Effector memory CD4-positive, alpha-beta T cell (primary cell): ENCODE measurements around the gene RHBDD3.

Source experiments
- DNase-seq, 3 donors: peaks; one replicate each; pipeline ENCODE4 v3.0.0-alpha.2; 2020
- H3K27ac ChIP-seq: 2 replicates; pipeline ENCODE4 v1.7.0; 2013; ENCODE audit warnings: mild to moderate bottlenecking, low read length, moderate library complexity; ENCODE audit not compliant: insufficient read depth, poor library complexity, severe bottlenecking
- H3K27me3 ChIP-seq: replicated peaks from 2 replicates; pipeline ENCODE4 v1.7.0; 2013; ENCODE audit warnings: mild to moderate bottlenecking, low read length; ENCODE audit not compliant: insufficient read depth, control insufficient read depth, poor library complexity, severe bottlenecking
- H3K36me3 ChIP-seq: 2 replicates; pipeline ENCODE4 v1.7.0; 2013; ENCODE audit warnings: mild to moderate bottlenecking, low read length, moderate library complexity; ENCODE audit not compliant: control insufficient read depth, insufficient read depth
- H3K4me1 ChIP-seq: 2 replicates; pipeline ENCODE4 v1.7.0; 2013; ENCODE audit warnings: low read length, mild to moderate bottlenecking; ENCODE audit not compliant: control insufficient read depth, insufficient read depth, poor library complexity, severe bottlenecking
- H3K4me3 ChIP-seq: 2 replicates; pipeline ENCODE4 v1.7.0; 2013; ENCODE audit warnings: low read length, low read depth, mild to moderate bottlenecking; ENCODE audit not compliant: insufficient read depth, poor library complexity, severe bottlenecking
- H3K9me3 ChIP-seq: 2 replicates; pipeline ENCODE4 v1.7.0; 2013; ENCODE audit warnings: mild to moderate bottlenecking, low read length, moderate library complexity; ENCODE audit not compliant: control insufficient read depth

The RHBDD3 gene

DNA sequence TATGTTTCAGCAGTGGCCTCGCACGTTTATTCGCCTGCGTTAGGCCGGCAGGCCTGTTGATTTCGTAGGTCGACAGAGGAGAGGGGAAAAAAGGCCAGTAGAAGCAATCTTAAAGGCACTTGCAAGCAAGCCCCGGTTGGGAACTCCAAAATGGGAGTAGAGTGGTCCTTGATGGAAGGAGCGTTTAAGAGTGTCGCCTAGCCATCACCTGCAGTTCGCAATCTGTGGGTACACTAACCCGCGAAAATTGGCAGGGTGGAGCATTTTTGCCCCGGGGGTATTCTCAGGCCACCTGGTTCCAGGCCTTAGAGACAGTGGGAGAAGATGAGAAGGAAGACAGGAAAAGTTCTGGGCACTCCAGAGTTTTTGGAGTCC, 1.4 kb upstream of the RHBDD3 start:
- Histone ChIP-seq H3K27ac (peak overlapping the region; percentile 96), H3K9me3 (no peaks in the 10 kb centered on the region), H3K27me3 (no peaks in the 10 kb centered on the region), H3K36me3 (peaks cover 25% of the 10 kb centered on the region), H3K4me1 (peaks cover 42% of the 10 kb centered on the region), H3K4me3 (peak overlapping the region; percentile 83)
- DNase-seq: no peak

DNA sequence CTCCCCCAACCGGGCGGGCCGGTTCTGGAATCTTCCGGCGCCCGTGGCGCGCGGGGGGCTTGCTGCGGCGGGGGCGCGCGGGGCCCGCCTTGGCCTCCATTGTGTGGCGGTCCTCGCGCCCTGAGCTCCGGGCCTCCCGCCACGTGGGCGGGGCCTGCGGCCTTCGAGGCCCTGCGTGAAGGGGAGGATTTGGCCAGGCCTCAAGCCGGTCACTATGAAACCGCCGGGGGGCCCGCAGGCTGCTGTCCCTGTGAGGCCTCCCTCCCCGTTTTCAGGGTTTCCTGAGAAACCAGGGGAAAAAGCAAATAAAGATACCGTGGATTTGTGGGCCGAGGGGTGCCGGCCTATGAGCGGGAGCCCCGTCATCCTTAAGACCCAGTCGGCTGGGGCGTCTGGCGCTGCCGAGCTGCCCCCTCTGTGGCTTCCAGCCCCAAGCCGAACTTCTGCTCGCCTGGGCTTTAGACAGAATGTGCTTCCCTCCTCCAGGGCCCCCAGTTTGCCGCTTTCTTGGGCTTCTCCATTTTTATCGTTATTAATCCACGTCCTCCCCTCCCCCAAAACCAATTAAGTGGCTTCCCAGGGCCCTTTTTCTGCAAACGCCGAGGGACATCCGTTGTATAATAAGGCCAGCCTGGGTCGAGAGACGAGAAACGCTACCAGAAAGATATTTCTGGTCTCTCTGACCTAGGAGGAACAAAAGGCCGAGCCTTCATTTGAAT, 889 bp upstream of the RHBDD3 start:
- Histone ChIP-seq H3K9me3 (no peaks in the 10 kb centered on the region), H3K27me3 (no peaks in the 10 kb centered on the region), H3K36me3 (peaks cover 19% of the 10 kb centered on the region), H3K4me3 (peak overlapping the region; percentile 83), H3K27ac (peak overlapping the region; percentile 96), H3K4me1 (peaks cover 42% of the 10 kb centered on the region)
- DNase-seq: peak; percentile 27 to 34 (median 28)

DNA sequence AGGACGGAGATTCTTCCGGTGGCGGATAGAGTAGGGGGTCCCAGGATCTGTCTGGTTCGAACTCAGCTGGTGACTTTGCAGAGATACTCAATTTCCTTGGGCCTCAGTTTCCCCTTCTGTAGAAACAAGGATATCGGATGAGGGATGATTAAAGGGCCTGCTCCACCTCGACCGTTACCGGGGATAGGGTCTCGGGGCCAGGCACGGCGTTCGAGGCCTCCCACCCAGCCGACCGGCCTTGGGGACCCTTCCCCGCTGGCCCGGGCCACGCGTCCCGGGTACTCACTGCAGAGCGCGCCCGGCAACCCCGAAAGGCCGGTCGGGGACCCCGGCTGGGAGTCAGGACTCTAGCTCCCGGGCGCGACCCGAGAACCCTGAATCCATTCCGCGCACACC, 321 bp downstream of the RHBDD3 start:
- no peaks in the 10 kb centered on the region for H3K9me3 ChIP-seq
- H3K27ac ChIP-seq: peak overlapping the region; percentile 96
- no peak for DNase-seq
- peaks cover 40% of the 10 kb centered on the region for H3K4me1 ChIP-seq
- peak overlapping the region; percentile 83 for H3K4me3 ChIP-seq
- no peaks in the 10 kb centered on the region for H3K27me3 ChIP-seq
- H3K36me3 ChIP-seq: peaks cover 7% of the 10 kb centered on the region

DNA sequence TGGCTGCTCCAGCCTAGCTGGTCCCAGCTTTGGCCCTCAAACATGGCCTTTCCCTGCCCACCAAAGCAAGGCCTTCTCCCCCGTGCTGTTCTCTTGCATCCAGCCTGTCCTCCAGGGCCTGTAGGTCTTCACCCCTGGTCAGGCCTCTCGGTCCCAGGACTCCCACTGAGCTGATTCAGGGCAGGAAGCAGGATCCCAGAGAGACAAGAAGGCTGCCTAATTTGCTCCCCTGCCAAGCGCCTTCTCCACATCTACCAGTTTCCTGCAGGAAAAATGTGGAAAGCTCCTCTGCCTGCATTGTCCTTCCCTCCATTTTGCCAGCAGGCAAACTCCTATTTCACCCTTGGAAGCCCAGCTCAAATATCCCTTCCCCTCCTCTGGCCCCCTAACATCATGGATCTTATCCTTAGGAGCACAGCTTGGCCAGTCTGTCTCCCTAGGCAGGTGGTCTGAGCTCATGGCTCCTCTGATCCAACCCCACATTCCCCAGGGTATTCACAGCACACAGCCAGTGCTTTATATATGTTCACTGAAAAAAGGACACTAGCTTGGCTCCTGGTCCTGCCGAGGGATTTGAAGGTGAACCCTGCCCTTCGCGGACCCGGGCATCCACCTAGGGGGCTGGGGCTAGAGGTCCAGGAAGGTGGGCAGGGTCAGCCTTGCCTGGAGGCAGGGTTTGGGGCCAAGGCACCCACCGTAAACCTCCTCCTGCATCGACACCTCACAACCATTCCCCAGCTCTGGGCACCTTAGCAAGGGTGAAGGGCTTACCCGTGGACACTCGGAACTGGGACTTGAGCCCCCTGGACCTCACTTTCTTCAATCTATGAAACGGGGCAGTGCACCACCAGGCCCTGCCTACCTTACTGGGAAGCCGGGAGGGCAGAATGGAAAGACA, 968 bp downstream of the RHBDD3 start:
- Histone ChIP-seq H3K4me3 (peak overlapping the region; percentile 83), H3K27ac (peak overlapping the region; percentile 96), H3K9me3 (no peaks in the 10 kb centered on the region), H3K27me3 (no peaks in the 10 kb centered on the region), H3K36me3 (peaks cover 4% of the 10 kb centered on the region), H3K4me1 (peaks cover 33% of the 10 kb centered on the region)
- no peak for DNase-seq

DNA sequence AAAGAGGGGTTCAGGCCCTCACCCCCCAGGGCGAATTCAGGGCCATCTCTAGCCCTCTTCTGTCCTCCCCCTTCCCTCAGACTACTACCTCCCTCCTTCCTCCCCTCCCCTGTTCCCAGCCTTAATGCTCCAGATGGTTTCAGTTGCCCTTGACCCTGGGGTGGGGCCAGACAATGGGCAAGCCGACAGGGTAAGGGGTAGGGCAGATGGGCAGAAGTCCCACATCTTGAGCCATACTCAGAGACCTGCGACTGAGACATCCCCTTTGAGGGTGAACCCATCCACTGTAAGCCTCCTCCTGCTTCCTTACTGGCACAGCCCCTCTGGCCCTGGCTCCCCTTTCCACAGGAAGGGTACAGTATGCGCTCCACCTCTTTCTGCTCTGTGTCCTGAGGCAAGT, 1.9 kb downstream of the RHBDD3 start:
- H3K27me3 ChIP-seq: no peaks in the 10 kb centered on the region
- H3K9me3 ChIP-seq: no peaks in the 10 kb centered on the region
- peaks cover 26% of the 10 kb centered on the region for H3K4me1 ChIP-seq
- H3K36me3 ChIP-seq: peaks cover 4% of the 10 kb centered on the region
- no peak overlapping the region for H3K27ac ChIP-seq
- DNase-seq: no peak
- no peak overlapping the region for H3K4me3 ChIP-seq

DNA sequence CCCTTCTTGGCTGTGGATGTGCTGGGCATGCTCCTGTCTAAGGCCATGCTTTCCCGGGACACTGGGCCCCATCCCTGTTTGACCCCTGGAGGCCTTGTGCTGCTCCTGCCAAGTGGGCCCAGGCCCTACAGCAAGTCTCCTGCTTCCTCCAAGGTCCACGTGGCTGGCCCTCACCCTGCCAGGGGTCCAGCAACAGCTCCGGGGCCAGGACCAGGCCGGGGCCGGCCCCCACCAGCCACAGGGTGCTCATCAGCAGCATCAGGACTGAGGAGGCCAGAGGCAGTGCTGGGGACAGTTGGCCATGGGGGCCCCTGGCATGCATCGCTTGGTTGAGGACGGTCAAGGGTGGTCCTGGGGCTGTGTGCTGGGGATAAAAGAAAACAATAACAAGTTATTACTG, 2.5 kb downstream of the RHBDD3 start:
- H3K27ac ChIP-seq: no peak overlapping the region

DNA sequence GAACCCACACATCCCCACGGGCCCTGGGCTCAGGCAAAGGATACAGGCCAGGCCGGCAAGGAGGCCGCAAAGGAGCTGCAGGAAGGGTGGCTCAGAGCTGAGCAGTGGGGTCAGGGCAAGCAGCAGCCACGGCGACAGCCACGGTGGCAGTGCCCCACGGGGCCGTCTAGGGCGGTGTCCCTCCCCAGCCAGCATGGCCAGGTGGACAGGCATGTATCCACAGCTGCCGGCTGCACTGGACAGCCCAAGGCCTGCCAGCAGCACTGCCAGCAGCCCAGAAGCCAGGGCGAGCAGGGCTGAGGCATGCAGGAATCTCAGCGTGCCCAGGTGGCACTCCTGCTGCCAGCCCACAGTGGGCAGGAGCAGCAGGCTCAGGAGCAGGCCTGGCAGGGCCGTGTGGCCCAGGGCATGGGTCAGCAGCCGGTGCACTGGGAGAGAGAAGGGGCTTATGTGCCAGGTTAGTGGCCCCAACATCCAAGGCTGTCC, 3.9 kb downstream of the RHBDD3 start:
- H3K4me3 ChIP-seq: no peak overlapping the region
- DNase-seq: no peak
- H3K27ac ChIP-seq: no peak overlapping the region
- H3K27me3 ChIP-seq: no peaks in the 10 kb centered on the region
- H3K4me1 ChIP-seq: peaks cover 6% of the 10 kb centered on the region
- H3K9me3 ChIP-seq: no peaks in the 10 kb centered on the region
- H3K36me3 ChIP-seq: peaks cover 4% of the 10 kb centered on the region

More for the DNA sequence above, 2.5 kb downstream of the RHBDD3 start:
- Histone ChIP-seq H3K4me3 (no peak overlapping the region), H3K9me3 (no peaks in the 10 kb centered on the region), H3K4me1 (peaks cover 20% of the 10 kb centered on the region), H3K36me3 (peaks cover 4% of the 10 kb centered on the region), H3K27me3 (no peaks in the 10 kb centered on the region)
- no peak for DNase-seq

DNA sequence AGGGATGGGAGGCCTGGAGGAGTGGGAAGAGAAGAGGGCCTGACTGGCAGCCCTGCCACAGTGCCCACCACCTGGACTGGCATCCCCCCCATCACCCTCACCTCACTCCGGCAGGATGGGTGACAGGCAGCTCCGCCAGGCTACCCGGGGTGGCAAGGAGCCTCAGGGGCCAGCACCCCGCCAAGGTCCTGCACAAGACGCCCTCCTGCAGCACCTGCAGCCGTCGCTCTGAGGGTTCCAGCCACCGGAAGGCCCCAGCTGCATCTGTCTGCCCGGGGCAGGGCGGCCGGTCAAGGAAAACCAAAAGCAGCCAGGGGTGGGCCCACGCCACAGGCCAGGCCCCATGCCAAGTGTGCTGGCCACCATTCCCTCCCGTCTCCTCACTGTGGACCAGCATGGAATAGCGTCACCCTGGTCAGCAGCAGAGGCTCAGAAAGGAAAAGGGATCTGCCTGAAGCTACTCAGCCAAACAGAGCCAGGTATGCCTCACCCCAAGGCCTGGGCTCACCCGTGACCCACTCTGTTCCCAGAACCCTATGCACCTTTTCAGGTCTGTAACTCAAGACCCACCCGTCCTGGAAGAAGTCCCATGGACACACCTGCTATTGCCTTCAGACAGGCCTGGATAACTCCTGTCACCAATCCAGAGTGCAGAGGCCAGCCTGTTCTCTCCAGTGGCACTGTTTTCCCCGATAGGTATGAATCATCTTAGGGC, 7.0 kb downstream of the RHBDD3 start:
- no peaks in the 10 kb centered on the region for H3K27me3 ChIP-seq
- DNase-seq: no peak
- H3K27ac ChIP-seq: no peak overlapping the region
- H3K4me1 ChIP-seq: no peaks in the 10 kb centered on the region
- peaks cover 4% of the 10 kb centered on the region for H3K36me3 ChIP-seq
- H3K4me3 ChIP-seq: no peak overlapping the region
- no peaks in the 10 kb centered on the region for H3K9me3 ChIP-seq

DNA sequence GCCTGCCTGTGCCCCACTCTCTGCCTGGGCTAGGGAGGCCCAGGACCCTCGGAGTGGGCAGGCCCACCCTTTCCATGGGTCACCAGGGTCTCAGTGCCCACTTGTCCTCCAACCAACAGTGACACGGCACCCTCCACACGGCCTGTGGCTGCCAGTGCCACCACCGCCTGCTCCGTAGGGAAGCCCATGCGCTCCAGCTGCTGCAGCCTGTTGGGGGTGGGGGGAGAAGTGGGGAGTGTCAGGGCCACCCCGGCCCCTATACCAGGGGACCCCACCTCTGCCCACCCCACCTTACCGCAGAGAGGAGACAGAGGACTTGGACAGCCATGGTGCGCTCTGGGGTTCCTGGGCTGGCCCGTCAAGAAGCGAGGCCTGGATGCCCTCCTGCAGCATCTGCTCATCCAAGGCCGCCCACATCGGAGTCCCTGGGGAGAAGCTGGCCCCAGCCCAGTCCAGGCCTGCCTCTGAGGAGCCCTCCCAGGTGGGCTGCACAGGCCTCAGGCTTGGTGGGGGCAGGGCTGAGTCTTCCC, 7.7 kb downstream of the RHBDD3 start:
- H3K4me3 ChIP-seq: no peak overlapping the region
- H3K9me3 ChIP-seq: no peaks in the 10 kb centered on the region
- H3K36me3 ChIP-seq: peaks cover under 1% of the 10 kb centered on the region
- no peaks in the 10 kb centered on the region for H3K4me1 ChIP-seq
- DNase-seq: no peak
- H3K27ac ChIP-seq: no peak overlapping the region
- H3K27me3 ChIP-seq: no peaks in the 10 kb centered on the region
